HL-60 (cell line): ENCODE measurements around the gene ASCC3.

ENCODE experiments used
- POLR2AphosphoS5 ChIP-seq: IDR thresholded peaks from 2 replicates; pipeline ENCODE4 v1.6.1; 2012; ENCODE audit warnings: low read depth
- REST ChIP-seq: IDR thresholded peaks from 2 replicates; pipeline ENCODE4 v1.6.1; 2012; ENCODE audit warnings: low read depth; ENCODE audit not compliant: insufficient replicate concordance
- SPI1 ChIP-seq: IDR thresholded peaks from 2 replicates; pipeline ENCODE4 v1.6.1; 2012; ENCODE audit warnings: low read depth, mild to moderate bottlenecking, borderline replicate concordance
- TF ChIP-seq, protein P1 (sequence below): IDR thresholded peaks from one replicate; pipeline ENCODE4 v1.5.1; 2011; ENCODE audit warnings: low read length, control low read depth, inconsistent platforms; ENCODE audit not compliant: insufficient read depth

GRCh38 chr6:100680163-100680562, 201.0 kb downstream of the ASCC3 start:
- TF ChIP-seq POLR2AphosphoS5: no peak
- TF ChIP-seq, protein P1, sequence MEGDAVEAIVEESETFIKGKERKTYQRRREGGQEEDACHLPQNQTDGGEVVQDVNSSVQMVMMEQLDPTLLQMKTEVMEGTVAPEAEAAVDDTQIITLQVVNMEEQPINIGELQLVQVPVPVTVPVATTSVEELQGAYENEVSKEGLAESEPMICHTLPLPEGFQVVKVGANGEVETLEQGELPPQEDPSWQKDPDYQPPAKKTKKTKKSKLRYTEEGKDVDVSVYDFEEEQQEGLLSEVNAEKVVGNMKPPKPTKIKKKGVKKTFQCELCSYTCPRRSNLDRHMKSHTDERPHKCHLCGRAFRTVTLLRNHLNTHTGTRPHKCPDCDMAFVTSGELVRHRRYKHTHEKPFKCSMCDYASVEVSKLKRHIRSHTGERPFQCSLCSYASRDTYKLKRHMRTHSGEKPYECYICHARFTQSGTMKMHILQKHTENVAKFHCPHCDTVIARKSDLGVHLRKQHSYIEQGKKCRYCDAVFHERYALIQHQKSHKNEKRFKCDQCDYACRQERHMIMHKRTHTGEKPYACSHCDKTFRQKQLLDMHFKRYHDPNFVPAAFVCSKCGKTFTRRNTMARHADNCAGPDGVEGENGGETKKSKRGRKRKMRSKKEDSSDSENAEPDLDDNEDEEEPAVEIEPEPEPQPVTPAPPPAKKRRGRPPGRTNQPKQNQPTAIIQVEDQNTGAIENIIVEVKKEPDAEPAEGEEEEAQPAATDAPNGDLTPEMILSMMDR: no peak
- TF ChIP-seq REST: no peak
- TF ChIP-seq SPI1: no peak
